ENCODE data around the gene C1RL. TPM values are rescaled to one million over a fixed set of nuclear protein-coding genes. Genes with fewer than 3 reads are reported as not detected.

C1RL gene
- total RNA-seq, 1 experiment from 2014 or later: 25.9 TPM

GRCh38 chr12:7109572-7109920 is 532 bp upstream of the C1RL start:
- ChIA-PET POLR2A (interaction anchor here (1.3 to 3.8 kb wide), 4 partner anchors 92 to 165 kb away, joined by 3 to 77 read pairs (median 8); partner anchors contain the start of genes C12orf57, LPCAT3 and RNU7-1), RAD21 (ENCODE audit: low non-redundant PET in 1 of 2, low total read pairs in 2 of 2, uncharacterized antibody in 2 of 2, unreplicated experiment in 2 of 2) (interaction anchor here (1.0 to 2.0 kb wide), 3 partner anchors 164 to 165 kb away, joined by 3 to 7 read pairs (median 4); no protein-coding TSS in a partner anchor), CTCF (interaction anchor here (0.7 to 4.2 kb wide), 7 partner anchors 16 to 240 kb away, joined by 3 to 34 read pairs (median 6); partner anchors contain the start of genes C12orf57, RNU7-1 and SPSB2)
- H4K20me1 ChIP-seq (ENCODE audit: insufficient read depth): no peaks in the 10 kb centered on the region
- ATAC-seq (no peak), DNase-seq (ENCODE audit: low read depth, low spot score) (no peak)
- peak overlapping the region; percentile 88 for H3K27ac ChIP-seq (ENCODE audit: low read depth, low read length)
- peaks cover 25% of the 10 kb centered on the region for H3K79me2 ChIP-seq (ENCODE audit: insufficient read depth, low read length)
- H3K4me2 ChIP-seq (ENCODE audit: low read length): peak overlapping the region; percentile 96
- TF ChIP-seq EZH2phosphoT487 (IDR thresholded peaks at IDR 0.05; ENCODE audit: borderline replicate concordance) (no peak), CEBPB (IDR thresholded peaks at IDR 0.05; ENCODE audit: low read depth) (no peak), YY1 (IDR thresholded peaks at IDR 0.05; ENCODE audit: extremely low read depth, insufficient replicate concordance, low read depth, low read length) (no peak), CTCF (IDR thresholded peaks at IDR 0.05 in 2 of 3, conservative IDR thresholded peaks at IDR 0.05 in 1 of 3; ENCODE audit: borderline replicate concordance in 1 of 3, insufficient read depth in 1 of 3, low read depth in 2 of 3, low read length in 2 of 3) (no peak), POLR2AphosphoS5 (IDR thresholded peaks at IDR 0.05; ENCODE audit: low read depth, low read length) (no peak), CBX3 (IDR thresholded peaks at IDR 0.05; ENCODE audit: low read depth) (no peak), EGR1 (IDR thresholded peaks at IDR 0.05; ENCODE audit: low read depth) (no peak), SIN3A (IDR thresholded peaks at IDR 0.05; ENCODE audit: low read depth) (no peak), REST (IDR thresholded peaks at IDR 0.05; ENCODE audit: low read depth) (no peak)
- no peaks in the 10 kb centered on the region for H3K9me2 ChIP-seq (ENCODE audit: insufficient read depth)
- peak overlapping the region; percentile 85 to 86 for H3K4me3 ChIP-seq (replicated peaks in 1 of 2; ENCODE audit: low read depth in 1 of 2, low read length in 2 of 2)
- H3K4me1 ChIP-seq (ENCODE audit: control insufficient read depth in 1 of 2, insufficient read depth in 2 of 2, low read length in 2 of 2): peaks cover 4 to 16% of the 10 kb centered on the region in 2 experiments; a peak in 3 of 4 replicates
- H2AFZ ChIP-seq (ENCODE audit: low read depth, low read length, poor library complexity, severe bottlenecking): no peak overlapping the region
- intact Hi-C loops (cut with micrococcal nuclease): loop anchor here (1.0 to 2.0 kb wide), 2 partner anchors 91 to 165 kb away; partner anchors contain the start of genes C12orf57 and LPCAT3
- H3K36me3 ChIP-seq (ENCODE audit: control insufficient read depth in 1 of 2, insufficient read depth in 2 of 2, low read length in 2 of 2): peaks cover 4% of the 10 kb centered on the region in 2 experiments; a peak in 1 of 4 replicates
- H3K9me3 ChIP-seq (ENCODE audit: control insufficient read depth in 1 of 2, insufficient read depth in 1 of 2, low read depth in 1 of 2, low read length in 2 of 2): peaks cover 9 to 11% of the 10 kb centered on the region in 2 experiments; a peak in 1 of 4 replicates
- no TSS peak for BruUV-seq (replicated peaks)
- peak overlapping the region; percentile 87 for H3K9ac ChIP-seq (ENCODE audit: low read length)
- no peaks in the 10 kb centered on the region for H3K27me3 ChIP-seq (ENCODE audit: insufficient read depth, low read length)
